GM19438 (cell line): ENCODE data around the gene ATF7IP2.

Source experiments
- ATAC-seq: cut with Tn5 transposase; IDR thresholded peaks from one replicate; pipeline ENCODE4 v1.9.1; 2021; ENCODE audit warnings: low read depth; ENCODE audit not compliant: unreplicated experiment

ATF7IP2 gene

GRCh38 chr16:10509534-10510025 lies 123.7 kb downstream of the ATF7IP2 start:
- peak; percentile 78 for ATAC-seq

GRCh38 chr16:10510279-10510678 lies 124.4 kb downstream of the ATF7IP2 start:
- no peak for ATAC-seq

GRCh38 chr16:10511829-10512228 lies 126.0 kb downstream of the ATF7IP2 start:
- no peak for ATAC-seq

GRCh38 chr16:10514369-10515055 lies 128.7 kb downstream of the ATF7IP2 start:
- no peak for ATAC-seq

- ATAC-seq: no peak
Observed at GRCh38 chr16:10517868-10518267, 132.0 kb downstream of the ATF7IP2 start.

- no peak for ATAC-seq
Observed at GRCh38 chr16:10518479-10519041, 132.7 kb downstream of the ATF7IP2 start.

- ATAC-seq: no peak
Observed at GRCh38 chr16:10519297-10519696, 133.4 kb downstream of the ATF7IP2 start.

GRCh38 chr16:10519929-10520868 lies 134.3 kb downstream of the ATF7IP2 start:
- ATAC-seq: no peak

GRCh38 chr16:10520869-10521578 lies 135.2 kb downstream of the ATF7IP2 start:
- ATAC-seq: no peak

GRCh38 chr16:10521681-10522274 lies 135.9 kb downstream of the ATF7IP2 start:
- no peak for ATAC-seq

GRCh38 chr16:10522966-10523365 lies 137.1 kb downstream of the ATF7IP2 start:
- ATAC-seq: no peak

- no peak for ATAC-seq
Observed at GRCh38 chr16:10525214-10525825, 139.5 kb downstream of the ATF7IP2 start.

GRCh38 chr16:10526962-10527361 lies 141.1 kb downstream of the ATF7IP2 start:
- no peak for ATAC-seq

- ATAC-seq: no peak
Observed at GRCh38 chr16:10528635-10529034, 142.8 kb downstream of the ATF7IP2 start.

- ATAC-seq: no peak
Observed at GRCh38 chr16:10529895-10530669, 144.2 kb downstream of the ATF7IP2 start.

- no peak for ATAC-seq
Observed at GRCh38 chr16:10530685-10531084, 144.8 kb downstream of the ATF7IP2 start.

- no peak for ATAC-seq
Observed at GRCh38 chr16:10531582-10531981, 145.7 kb downstream of the ATF7IP2 start.
